K562 (cell line): Measurements from ENCODE around the gene PPARD. TPM values are rescaled to one million over a fixed set of nuclear protein-coding genes. Genes with fewer than 3 reads are reported as not detected.
"Not testable (repeated sequence)": the region's sequence is repeated elsewhere in the genome, so short reads cannot be mapped to it uniquely, and the experiment has no call there.

Source experiments
- ATAC-seq: fragments of 200-7000 bp; cut with Tn5 transposase; 3 replicates; pipeline ENCODE4 v1.9.1; 2020; ENCODE audit warnings: moderate library complexity
- BruUV-seq: library from RNA; stranded (reverse); fragments of 400-500 nt; replicated peaks from 2 replicates; lab custom pipeline; 2021; lab: Mats Ljungman, UMichigan
- CTCF ChIA-PET: fragments of 300-600 bp; formaldehyde crosslinking; extraction: SDS; loops from one replicate; lab custom pipeline; 2021; ENCODE audit warnings: low intra/inter-chr PET ratio; lab: Yijun Ruan, JAX
- POLR2A ChIA-PET: fragments of 300-600, 350-650 bp; sonication (Branson Sonifier 250); formaldehyde crosslinking; extraction: SDS; loops from one replicate; lab custom pipeline; 2021; ENCODE audit warnings: antibody characterized with exemption, inconsistent platforms; lab: Yijun Ruan, JAX
- DNase-seq, 4 experiments: peaks; one replicate each; pipeline versions ENCODE4 v3.0.0 to v3.0.0-alpha.2; 2011 to 2018; ENCODE audit warnings: low spot score in 3 of 4, mixed read lengths in 3 of 4; ENCODE audit errors: extremely low read depth in 1 of 4
- FAIRE-seq: peaks from 2 replicates; lab custom pipeline; 2011; peaks lifted over from hg19 to GRCh38; lab: Jason Lieb, UNC
- H2AFZ ChIP-seq: 2 replicates; pipeline ENCODE4 v1.6.0; 2011; ENCODE audit warnings: low read depth, low read length, control low read depth, inconsistent platforms
- H3K27ac ChIP-seq: fragments of 200-600 bp; 3 replicates; pipeline ENCODE4 v1.8.0; 2011; ENCODE audit warnings: low read depth, mild to moderate bottlenecking, control low read depth, inconsistent platforms, low read length, moderate library complexity, mixed read lengths; ENCODE audit errors: extremely low read depth
- H3K27me3 ChIP-seq, 2 experiments: fragments of 300-600 bp in 1 of 2; 2 replicates in 1 of 2; 3 replicates in 1 of 2; pipeline versions ENCODE4 v1.6.0 to v1.8.0; 2011; ENCODE audit warnings: inconsistent platforms in 2 of 2, low read length in 2 of 2, mild to moderate bottlenecking in 1 of 2, mixed read lengths in 1 of 2, moderate library complexity in 1 of 2; ENCODE audit not compliant: control insufficient read depth in 2 of 2, insufficient read depth in 2 of 2
- H3K36me3 ChIP-seq: fragments of 300-600 bp; 3 replicates; pipeline ENCODE4 v1.8.0; 2011; ENCODE audit warnings: mild to moderate bottlenecking, low read length, inconsistent platforms; ENCODE audit not compliant: control insufficient read depth, insufficient read depth
- H3K4me1 ChIP-seq, 2 experiments: fragments of 200-600 bp in 1 of 2; replicated peaks in 1 of 2; 2 replicates in 1 of 2; 3 replicates in 1 of 2; pipeline versions ENCODE4 v1.5.1 to v1.8.0; 2011; ENCODE audit warnings: inconsistent platforms in 2 of 2, low read length in 2 of 2, mild to moderate bottlenecking in 1 of 2, mixed read lengths in 1 of 2, moderate library complexity in 1 of 2; ENCODE audit not compliant: control insufficient read depth in 2 of 2, insufficient read depth in 2 of 2
- H3K4me2 ChIP-seq: 2 replicates; pipeline ENCODE4 v1.6.1; 2011; ENCODE audit warnings: low read length, control low read depth, inconsistent platforms, mixed read lengths; ENCODE audit not compliant: insufficient read depth
- H3K4me3 ChIP-seq: fragments of 200-600 bp; sonication (generic), shearing (Covaris generic); 2 replicates; pipeline ENCODE4 v1.5.1; 2016; ENCODE audit warnings: control low read depth, inconsistent platforms
- H3K79me2 ChIP-seq: fragments of 200-600 bp; 3 replicates; pipeline ENCODE4 v1.8.0; 2011; ENCODE audit warnings: low read length, inconsistent platforms; ENCODE audit not compliant: control insufficient read depth, insufficient read depth
- H3K9ac ChIP-seq, 2 experiments: 2 replicates each; pipeline versions ENCODE4 v1.6.0 to v1.6.1; 2011; ENCODE audit warnings: low read depth in 2 of 2, low read length in 2 of 2, control low read depth in 1 of 2, inconsistent platforms in 1 of 2, mild to moderate bottlenecking in 1 of 2, mixed read lengths in 1 of 2; ENCODE audit not compliant: insufficient read depth in 1 of 2
- H3K9me1 ChIP-seq: one replicate; pipeline ENCODE4 v1.6.0; 2011; ENCODE audit warnings: inconsistent platforms, mild to moderate bottlenecking, low read length, moderate library complexity; ENCODE audit not compliant: control insufficient read depth, insufficient read depth
- H3K9me3 ChIP-seq: replicated peaks from 2 replicates; pipeline ENCODE4 v1.5.1; 2011; ENCODE audit warnings: low read depth, low read length, inconsistent platforms; ENCODE audit not compliant: control insufficient read depth, insufficient read depth
- H4K20me1 ChIP-seq: replicated peaks from 2 replicates; pipeline ENCODE4 v1.6.1; 2011; ENCODE audit warnings: low read length, inconsistent platforms, mixed read lengths; ENCODE audit not compliant: control insufficient read depth, insufficient read depth
- ADNP ChIP-seq: fragments of 200-800 bp; sonication (Bioruptor generic); IDR thresholded peaks from 2 replicates; pipeline ENCODE4 v1.6.1; 2016; ENCODE audit warnings: missing genetic modification characterization, missing compliant biosample characterization
- GTF2F1 ChIP-seq: IDR thresholded peaks from 2 replicates; pipeline ENCODE4 v1.6.1; 2011; ENCODE audit warnings: low read depth, low read length, improper control_type of control experiment
- MAZ ChIP-seq, 2 experiments: fragments of 450-650 bp in 1 of 2; sonication (generic) in 1 of 2; formaldehyde crosslinking; IDR thresholded peaks in 1 of 2; conservative IDR thresholded peaks in 1 of 2; 2 replicates each; pipeline versions ENCODE4 v1.4.0 to v1.5.0; 2020; ENCODE audit warnings: mild to moderate bottlenecking in 1 of 2, missing genetic modification reagents in 1 of 2
- MTA3 ChIP-seq: fragments of 450-650 bp; formaldehyde crosslinking; IDR thresholded peaks from 2 replicates; pipeline ENCODE4 v1.6.1; 2017; ENCODE audit warnings: mild to moderate bottlenecking, borderline replicate concordance
- POLR3G ChIP-seq: IDR thresholded peaks from 2 replicates; pipeline ENCODE4 v1.6.1; 2011; ENCODE audit not compliant: insufficient read length, insufficient replicate concordance; ENCODE audit errors: extremely low read depth
- RNF2 ChIP-seq: sonication (generic); IDR thresholded peaks from 2 replicates; pipeline ENCODE4 v1.6.1; 2016
- TARDBP ChIP-seq: fragments of 450-650 bp; IDR thresholded peaks from 2 replicates; pipeline ENCODE4 v1.6.1; 2016
- XRCC3 ChIP-seq: fragments of 450-650 bp; IDR thresholded peaks from 2 replicates; pipeline ENCODE4 v1.6.1; 2017; ENCODE audit warnings: mild to moderate bottlenecking, moderate library complexity
- ZFX ChIP-seq: sonication (generic); formaldehyde crosslinking; IDR thresholded peaks from 2 replicates; pipeline ENCODE4 v1.8.0; 2022; ENCODE audit warnings: mild to moderate bottlenecking, missing genetic modification reagents, moderate library complexity
- ZNF121 ChIP-seq: sonication (generic); formaldehyde crosslinking; conservative IDR thresholded peaks from 2 replicates; pipeline ENCODE4 v1.8.0; 2022; ENCODE audit warnings: missing genetic modification reagents
- ZSCAN32 ChIP-seq: fragments of 450-650 bp; formaldehyde crosslinking; IDR thresholded peaks from 2 replicates; pipeline ENCODE4 v1.4.0; 2020; ENCODE audit warnings: mild to moderate bottlenecking, moderate library complexity
- WGBS: fragments of 100-300 bp; shearing (Covaris generic); methylation state at CpG from one replicate; pipeline ENCODE4 v1.1.6; 2016; ENCODE audit warnings: low coverage, mixed read lengths; ENCODE audit not compliant: insufficient coverage; ENCODE audit errors: missing lambda C conversion rate; 5-methylcytosine and 5-hydroxymethylcytosine counted together
- in situ Hi-C: fragments of 300-500 bp; cut with MboI; formaldehyde crosslinking; loops from 4 replicates; pipeline ENCODE4 v1.15.0; 2018; ENCODE audit warnings: inconsistent platforms, mixed read lengths
- intact Hi-C: fragments of 100-400 bp; cut with micrococcal nuclease; formaldehyde crosslinking; loops from 2 replicates; pipeline ENCODE4 v1.14.2; 2022
- polyA plus RNA-seq, 8 experiments: library from polyadenylated mRNA; depleted of rRNA in 4 of 8; stranded (reverse) in 5 of 8; unstranded in 3 of 8; fragments of >200 nt; fragmentation: Nextera tagmentation in 2 of 8; fragmentation: Illumina TruSeq in 1 of 8; extraction: Ambion mirVana in 2 of 8; extraction: Trizol in 1 of 8; gene quantifications; 2 replicates each; pipeline versions ENCODE4 v1.2.1 to v1.2.3, GENCODE V29; 2011 to 2014; ENCODE audit warnings: inconsistent platforms in 1 of 8, missing spikeins in 1 of 8
- total RNA-seq, 7 experiments: library from RNA; depleted of rRNA in 6 of 7; stranded (reverse); fragments of >200 nt in 6 of 7; fragmentation: Illumina TruSeq in 2 of 7; extraction: Trizol in 2 of 7; gene quantifications; 2 replicates each; pipeline versions ENCODE4 v1.2.1 to v1.2.3, GENCODE V29; 2011 to 2021; ENCODE audit warnings: low replicate concordance in 1 of 7
- TF ChIP-seq, protein P1 (sequence below): fragments of 250-450 bp; sonication (Bioruptor Pico); IDR thresholded peaks from 2 replicates; pipeline ENCODE4 v1.4.0; 2020; ENCODE audit warnings: mild to moderate bottlenecking, moderate library complexity

Gene PPARD
- total and polyA plus RNA-seq, 9 of the 15 experiments (the other 6 are each of a cell fraction or from before 2014, with no cell fraction given) = 0.14 to 13.2 (median 3.8) TPM

DNA sequence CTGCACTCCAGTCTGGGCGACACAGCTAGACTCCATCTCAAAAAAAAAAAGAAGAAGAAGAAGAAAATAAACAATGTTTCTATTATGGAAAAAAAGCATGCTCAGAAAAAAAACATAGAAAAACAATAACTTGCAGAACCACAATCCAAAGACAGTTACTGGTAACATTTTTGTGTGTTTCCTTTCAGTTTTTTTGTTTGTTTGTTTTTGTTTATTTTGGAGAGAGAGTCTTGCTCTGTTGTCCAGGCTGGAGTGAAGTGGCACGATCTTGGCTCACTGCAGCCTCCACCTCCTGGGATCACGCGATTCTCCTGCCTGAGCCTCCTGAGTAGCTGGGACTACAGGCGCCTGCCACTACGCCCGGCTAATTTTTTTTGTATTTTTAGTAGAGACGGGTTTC lies 13.4 kb upstream of the PPARD start:
- H3K27ac ChIP-seq, BruUV-seq, ATAC-seq, H3K79me2 ChIP-seq, H3K9me1 ChIP-seq, H3K4me2 ChIP-seq, H3K27me3 ChIP-seq, H3K4me1 ChIP-seq, H3K4me3 ChIP-seq, H3K9me3 ChIP-seq, in situ Hi-C loops, H4K20me1 ChIP-seq, intact Hi-C loops, H3K36me3 ChIP-seq, DNase-seq, H3K9ac ChIP-seq, FAIRE-seq, H2AFZ ChIP-seq: not testable (repeated sequence)
- peak; percentile 82 for TF ChIP-seq ZNF121
- 51% methylated on average over 8 of the region's 8 CpGs for WGBS
- CTCF ChIA-PET = interaction anchor here (2.9 kb wide), 1 partner anchor 31 kb away, joined by 16 read pairs; the partner anchor contains the start of gene DEF6
- POLR2A ChIA-PET = interaction anchor here (1.9 kb wide), 1 partner anchor 9 kb away, joined by 9 read pairs; no protein-coding TSS in a partner anchor

DNA sequence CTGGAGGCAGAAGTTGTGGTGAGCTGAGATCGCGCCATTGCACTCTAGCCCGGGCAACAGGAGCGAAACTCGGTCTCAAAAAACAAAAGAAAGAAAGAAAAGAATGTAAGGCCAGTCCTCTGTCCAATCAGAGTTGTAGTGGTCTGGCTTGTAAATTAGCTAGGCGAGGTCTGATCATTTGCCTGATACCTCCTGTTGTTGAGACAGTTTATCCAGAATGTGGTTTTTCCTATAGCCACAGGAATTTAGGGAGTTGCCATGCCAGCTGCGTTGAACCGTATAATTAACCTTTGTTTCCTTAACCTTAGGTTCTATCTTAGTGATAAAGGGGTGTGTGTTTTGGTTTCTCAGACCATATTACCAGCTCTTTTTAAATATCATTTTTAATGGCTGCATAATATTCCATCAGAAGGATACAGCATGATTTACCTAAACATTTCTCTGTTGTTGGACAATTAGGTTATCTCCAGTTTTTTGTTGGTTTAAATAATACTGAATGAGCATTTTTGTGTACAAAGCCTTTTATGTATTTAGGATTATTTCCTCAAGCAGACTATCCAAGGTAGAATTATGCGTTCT lies 11.7 kb upstream of the PPARD start:
- no peak for ATAC-seq
- Histone ChIP-seq H3K4me3 (no peak overlapping the region), H3K36me3 (no peaks in the 10 kb centered on the region), H3K9ac (no peak overlapping the region), H2AFZ (no peak overlapping the region), H3K4me2 (no peak overlapping the region), H3K79me2 (no peaks in the 10 kb centered on the region), H3K9me3 (0 out of 2 replicates have a peak, but pooled peaks cover 4% of the 10 kb centered on the region), H3K27me3 (peaks cover 2 to 10% of the 10 kb centered on the region in 2 experiments; a peak in 3 of 5 replicates), H3K27ac (no peak overlapping the region), H3K4me1 (peaks cover 0 to 3% of the 10 kb centered on the region in 2 experiments; a peak in 1 of 5 replicates), H4K20me1 (no peaks in the 10 kb centered on the region), H3K9me1 (no peaks in the 10 kb centered on the region)
- no peak for FAIRE-seq
- BruUV-seq = no TSS peak
- DNase-seq = no peak
- 60% methylated on average over 9 of the region's 9 CpGs for WGBS
- ChIA-PET CTCF (no interaction called here), POLR2A (interaction anchor here (1.2 to 1.9 kb wide), 2 partner anchors 11 to 91 kb away, joined by 3 to 9 read pairs; no protein-coding TSS in a partner anchor)
- intact Hi-C loops (no loop called here), in situ Hi-C loops (no loop called here)
- 0 out of 2 replicates have a peak, but pooled peaks have one; percentile 20 for TF ChIP-seq ADNP (tag)
- no peak for TF ChIP-seq TARDBP
- TF ChIP-seq GTF2F1 = no peak
- no peak for TF ChIP-seq MTA3
- TF ChIP-seq ZFX (CRISPR knock-in tag) = no peak
- no peak for TF ChIP-seq MAZ (CRISPR knock-in tag; conservative IDR thresholded peaks at IDR 0.05 in 1 of 2, IDR thresholded peaks at IDR 0.05 in 1 of 2)
- TF ChIP-seq, protein P1, sequence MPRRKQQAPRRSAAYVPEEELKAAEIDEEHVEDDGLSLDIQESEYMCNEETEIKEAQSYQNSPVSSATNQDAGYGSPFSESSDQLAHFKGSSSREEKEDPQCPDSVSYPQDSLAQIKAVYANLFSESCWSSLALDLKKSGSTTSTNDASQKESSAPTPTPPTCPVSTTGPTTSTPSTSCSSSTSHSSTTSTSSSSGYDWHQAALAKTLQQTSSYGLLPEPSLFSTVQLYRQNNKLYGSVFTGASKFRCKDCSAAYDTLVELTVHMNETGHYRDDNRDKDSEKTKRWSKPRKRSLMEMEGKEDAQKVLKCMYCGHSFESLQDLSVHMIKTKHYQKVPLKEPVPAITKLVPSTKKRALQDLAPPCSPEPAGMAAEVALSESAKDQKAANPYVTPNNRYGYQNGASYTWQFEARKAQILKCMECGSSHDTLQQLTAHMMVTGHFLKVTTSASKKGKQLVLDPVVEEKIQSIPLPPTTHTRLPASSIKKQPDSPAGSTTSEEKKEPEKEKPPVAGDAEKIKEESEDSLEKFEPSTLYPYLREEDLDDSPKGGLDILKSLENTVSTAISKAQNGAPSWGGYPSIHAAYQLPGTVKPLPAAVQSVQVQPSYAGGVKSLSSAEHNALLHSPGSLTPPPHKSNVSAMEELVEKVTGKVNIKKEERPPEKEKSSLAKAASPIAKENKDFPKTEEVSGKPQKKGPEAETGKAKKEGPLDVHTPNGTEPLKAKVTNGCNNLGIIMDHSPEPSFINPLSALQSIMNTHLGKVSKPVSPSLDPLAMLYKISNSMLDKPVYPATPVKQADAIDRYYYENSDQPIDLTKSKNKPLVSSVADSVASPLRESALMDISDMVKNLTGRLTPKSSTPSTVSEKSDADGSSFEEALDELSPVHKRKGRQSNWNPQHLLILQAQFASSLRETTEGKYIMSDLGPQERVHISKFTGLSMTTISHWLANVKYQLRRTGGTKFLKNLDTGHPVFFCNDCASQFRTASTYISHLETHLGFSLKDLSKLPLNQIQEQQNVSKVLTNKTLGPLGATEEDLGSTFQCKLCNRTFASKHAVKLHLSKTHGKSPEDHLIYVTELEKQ = no peak
- TF ChIP-seq POLR3G = no peak
- TF ChIP-seq RNF2 = no peak
- TF ChIP-seq XRCC3 = no peak
- TF ChIP-seq ZSCAN32 (CRISPR knock-in tag) = no peak
